GM21423 (cell line): ENCODE results near the gene DNM3.

ENCODE experiments used
- ATAC-seq: cut with Tn5 transposase; IDR thresholded peaks from one replicate; pipeline ENCODE4 v1.9.1; 2021; ENCODE audit warnings: mild to moderate bottlenecking, moderate library complexity; ENCODE audit not compliant: unreplicated experiment

Gene DNM3

GRCh38 chr1:172135978-172136610 lies 294.8 kb downstream of the DNM3 start:
- no peak for ATAC-seq

- ATAC-seq = no peak
These were observed 295.6 kb downstream of the DNM3 start for GRCh38 chr1:172136925-172137324.

DNA sequence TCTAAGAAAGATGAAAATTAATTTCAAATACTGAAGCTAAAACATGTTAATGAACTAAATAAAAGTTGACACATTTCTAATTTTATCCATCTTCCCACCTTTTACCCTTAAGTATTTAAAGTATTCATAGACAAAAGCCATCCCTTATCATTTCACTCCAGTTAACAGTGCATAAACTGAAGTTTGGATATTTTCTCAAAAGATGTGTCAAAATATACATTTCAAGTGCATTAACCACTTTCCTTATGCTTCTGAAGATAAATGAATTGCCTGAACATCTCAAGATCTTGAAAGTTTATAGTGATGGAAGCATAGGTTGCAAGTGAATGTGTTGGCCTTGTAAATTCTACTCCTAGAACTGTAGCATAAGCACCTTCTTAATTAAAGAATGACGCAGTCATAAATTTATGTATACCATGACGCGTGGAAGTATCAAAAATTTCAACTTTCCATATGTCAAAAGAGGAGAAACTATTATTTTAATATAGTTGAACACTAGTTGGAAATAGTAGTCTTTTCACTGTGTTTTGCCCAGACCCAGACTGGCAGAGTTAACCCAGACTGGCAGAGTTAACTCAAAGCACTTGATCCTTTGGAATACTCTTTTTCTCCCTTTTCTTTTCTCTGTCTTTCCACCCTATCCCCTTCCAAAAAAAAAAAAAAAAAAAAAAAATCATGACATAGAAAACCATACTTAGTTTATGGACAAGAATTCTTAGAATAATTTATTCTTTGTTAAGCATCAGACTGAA lies 296.6 kb downstream of the DNM3 start:
- ATAC-seq = no peak

DNA sequence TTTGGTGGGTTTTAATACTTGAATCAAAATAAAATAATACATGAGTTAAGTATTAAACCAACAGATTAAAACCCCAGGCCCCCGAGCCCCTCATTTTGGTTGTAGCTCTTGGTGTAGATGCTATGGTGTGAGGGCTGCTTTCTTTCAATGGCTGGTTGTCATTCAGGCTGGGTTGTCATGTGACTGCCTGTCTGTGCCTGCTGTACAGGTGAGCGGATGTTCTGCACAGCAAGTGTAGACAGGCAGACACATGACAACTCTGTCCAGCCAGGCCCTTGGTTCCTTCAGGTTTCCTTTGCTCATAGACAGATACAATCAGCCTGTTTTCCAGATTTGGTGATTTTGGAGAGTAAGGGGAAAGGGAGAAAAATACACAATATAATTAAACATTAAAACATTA lies 297.3 kb downstream of the DNM3 start:
- no peak for ATAC-seq

DNA sequence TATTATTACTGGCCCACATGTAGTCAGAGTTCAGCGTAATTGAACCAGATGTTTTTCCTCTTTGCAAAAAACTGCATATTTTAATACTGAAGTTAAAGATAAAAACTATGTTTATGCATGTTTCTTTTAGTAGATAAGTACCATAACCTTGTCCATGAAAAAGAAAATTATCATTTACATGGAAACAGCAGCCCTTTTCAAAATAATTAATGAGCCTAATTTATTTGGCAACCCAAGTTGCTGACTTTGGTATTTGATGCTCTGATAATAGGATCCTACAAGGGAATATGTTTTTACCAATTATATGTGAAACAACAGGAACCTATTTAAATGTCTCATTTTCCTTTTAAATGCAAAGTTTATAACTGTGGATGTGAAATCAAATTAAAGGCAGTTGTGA lies 297.9 kb downstream of the DNM3 start:
- ATAC-seq = no peak

DNA sequence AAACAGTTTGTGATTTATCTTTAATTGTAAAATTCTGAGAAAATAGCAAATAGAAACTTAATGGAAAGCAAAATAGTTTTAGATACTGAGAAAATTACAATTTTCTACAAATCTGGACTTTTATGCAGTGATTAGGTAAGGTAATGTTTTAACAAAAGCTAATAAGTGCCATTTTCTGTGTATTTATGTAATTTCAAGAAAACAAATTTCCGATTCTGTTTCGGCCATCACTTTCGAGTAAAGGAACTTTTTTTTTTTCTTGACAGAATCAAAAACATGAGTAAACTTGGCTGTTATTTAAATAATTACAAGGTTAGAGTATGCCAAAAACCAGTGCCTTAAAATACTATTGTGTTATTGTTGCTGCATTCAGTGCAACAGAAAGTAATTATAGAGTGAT lies 298.8 kb downstream of the DNM3 start:
- ATAC-seq = no peak

- no peak for ATAC-seq
These were observed 299.3 kb downstream of the DNM3 start for GRCh38 chr1:172140591-172140990.

DNA sequence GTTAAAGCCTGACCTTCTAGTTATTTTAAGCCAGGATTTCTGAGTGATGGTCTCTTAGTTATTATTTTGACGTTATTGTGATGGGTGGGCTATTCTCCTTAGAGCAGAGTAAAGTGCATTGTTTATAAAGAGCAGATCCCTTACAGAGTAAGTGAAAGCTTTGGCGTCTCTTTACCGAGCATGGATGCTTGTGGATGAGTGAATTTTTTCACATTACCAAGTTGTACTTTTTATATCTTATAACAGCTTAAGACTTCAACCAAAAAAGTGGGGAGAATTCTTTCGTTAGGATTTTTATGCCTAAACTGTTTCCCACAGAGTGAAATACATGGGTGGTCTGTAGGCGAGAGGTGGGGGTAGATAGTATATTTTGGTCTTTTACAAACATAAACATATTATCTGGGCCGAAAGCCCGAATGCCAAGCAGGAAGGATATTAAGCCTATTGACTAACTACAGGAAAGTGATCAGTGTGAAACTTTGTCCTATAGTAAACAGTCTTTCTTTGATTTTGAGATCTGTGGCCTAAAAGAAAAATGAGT lies 300.1 kb downstream of the DNM3 start:
- ATAC-seq = no peak

- no peak for ATAC-seq
These were observed 301.0 kb downstream of the DNM3 start for GRCh38 chr1:172142324-172142723.

GRCh38 chr1:172143384-172144055 lies 302.2 kb downstream of the DNM3 start:
- ATAC-seq = no peak

DNA sequence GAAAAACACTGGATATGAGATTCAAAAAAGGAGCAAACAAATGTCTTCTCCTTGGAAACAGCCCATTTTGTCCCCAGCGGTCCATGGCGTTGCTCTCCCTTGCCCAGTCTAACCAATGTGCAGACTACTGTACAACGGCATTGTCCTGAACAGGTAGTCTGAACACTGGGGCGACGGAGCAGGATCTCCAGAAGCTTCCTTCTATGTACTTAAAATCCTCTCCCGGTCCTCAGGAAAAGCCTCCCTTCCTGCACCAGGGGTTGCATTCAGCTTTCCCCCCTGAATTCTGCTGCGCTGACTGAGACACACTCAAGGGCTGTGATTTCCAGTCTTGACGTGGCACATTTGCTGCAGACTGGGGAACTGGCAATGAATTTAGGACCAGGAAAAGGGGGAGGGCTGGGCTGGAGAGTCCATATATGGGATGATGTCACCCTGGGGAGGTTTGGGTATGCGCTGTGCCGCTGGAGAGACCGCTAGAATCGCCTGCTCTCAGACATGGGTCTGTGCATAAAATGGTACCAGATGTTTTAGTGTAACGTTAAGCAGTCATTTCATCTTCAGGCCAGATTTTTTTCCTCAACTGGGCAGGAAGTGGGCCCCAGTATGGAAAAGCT lies 303.3 kb downstream of the DNM3 start:
- no peak for ATAC-seq

DNA sequence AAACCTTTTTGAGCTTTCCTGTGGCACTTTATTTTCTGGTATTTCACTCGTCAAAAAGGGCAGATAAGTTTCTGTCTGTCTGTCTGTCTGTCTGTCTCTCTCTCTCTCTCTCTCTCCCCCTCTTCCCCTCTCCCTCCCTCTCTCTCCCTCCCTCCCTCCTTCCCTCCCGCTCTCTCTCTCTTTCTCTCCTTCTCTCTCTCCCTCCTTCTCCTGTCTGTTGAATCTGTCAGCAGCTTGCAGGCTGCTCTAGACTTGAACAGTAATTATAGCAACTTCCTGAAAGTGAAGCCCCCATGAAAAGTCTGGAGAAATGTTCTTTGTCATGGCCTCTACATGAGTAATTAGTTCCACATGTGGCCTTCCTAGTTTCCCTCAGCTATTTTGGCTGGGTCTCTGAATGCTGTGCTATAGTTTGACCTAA lies 303.9 kb downstream of the DNM3 start:
- ATAC-seq = no peak

DNA sequence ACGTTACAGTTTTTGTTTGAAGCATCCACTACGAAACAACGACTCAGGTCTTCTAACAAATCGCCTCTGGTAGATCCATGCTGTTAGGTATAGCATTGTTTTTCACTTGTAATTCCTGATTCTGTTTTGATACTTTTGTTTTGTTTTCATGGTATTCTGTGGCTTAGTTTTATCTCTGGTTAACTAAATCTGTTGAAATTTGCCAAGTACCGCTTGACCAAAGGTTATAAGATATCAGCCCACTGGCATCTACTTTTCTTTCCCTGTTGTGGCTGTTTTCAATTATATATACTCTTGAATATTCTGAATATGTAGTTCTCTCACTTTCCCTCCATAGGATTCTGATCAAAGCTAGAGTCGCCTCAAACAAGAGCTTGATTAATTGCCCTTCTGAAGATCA lies 304.4 kb downstream of the DNM3 start:
- ATAC-seq = no peak

GRCh38 chr1:172146141-172146850 lies 305.0 kb downstream of the DNM3 start:
- ATAC-seq = no peak

DNA sequence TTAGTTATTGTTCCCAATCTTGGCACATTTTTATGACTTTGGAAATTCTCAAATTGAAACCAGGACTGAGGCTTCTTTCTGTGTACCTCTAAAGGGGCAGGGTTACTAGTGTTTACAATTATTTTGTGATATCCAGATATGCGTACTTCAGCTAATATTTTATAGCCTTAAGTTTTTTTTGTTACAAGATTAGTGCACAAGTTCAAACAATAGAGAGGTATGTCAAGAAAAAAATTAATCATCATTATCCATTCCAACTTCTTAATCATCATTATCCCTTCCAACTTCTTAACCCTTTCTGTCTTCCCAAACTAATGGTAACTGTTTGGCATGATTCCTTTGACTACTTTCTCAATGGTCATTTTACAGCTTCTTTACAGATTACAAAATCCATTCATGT lies 306.2 kb downstream of the DNM3 start:
- no peak for ATAC-seq

DNA sequence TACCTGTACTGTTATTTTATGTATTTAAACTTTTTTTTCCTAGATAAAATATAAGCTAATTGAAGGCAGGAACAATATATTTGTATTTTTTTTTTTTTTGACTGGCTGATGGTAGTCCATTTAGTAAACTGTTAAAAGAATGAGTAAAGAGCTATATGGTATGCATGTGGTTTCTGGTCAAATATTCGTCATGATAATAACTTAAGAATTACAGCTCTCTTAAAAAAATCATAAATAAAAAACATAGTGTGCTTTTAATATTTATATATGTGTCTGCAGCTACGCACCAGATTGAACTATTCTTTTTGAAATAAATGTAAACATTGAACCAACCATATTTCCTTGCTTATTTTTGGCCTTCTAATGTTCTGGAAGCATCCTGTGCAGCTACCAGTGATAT lies 306.9 kb downstream of the DNM3 start:
- no peak for ATAC-seq

DNA sequence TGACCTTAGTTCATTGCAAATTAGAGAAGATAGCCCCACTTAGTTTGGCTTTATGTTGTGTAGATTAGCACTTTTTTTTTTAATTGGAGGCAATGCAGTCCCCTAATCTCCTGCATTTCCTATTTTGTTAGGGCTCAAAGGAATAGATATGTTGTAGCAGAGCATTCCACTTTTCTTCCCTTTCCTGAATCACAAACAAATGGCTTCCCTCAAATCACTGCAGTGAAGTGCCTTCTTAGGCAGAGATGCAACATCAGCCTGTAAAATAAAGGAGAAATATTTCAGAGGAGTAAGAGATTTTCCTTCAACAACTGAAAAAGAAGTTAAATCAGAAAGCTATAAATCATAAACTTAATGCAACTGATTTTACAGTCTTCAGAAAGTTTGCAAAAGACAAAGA lies 307.4 kb downstream of the DNM3 start:
- ATAC-seq = no peak

DNA sequence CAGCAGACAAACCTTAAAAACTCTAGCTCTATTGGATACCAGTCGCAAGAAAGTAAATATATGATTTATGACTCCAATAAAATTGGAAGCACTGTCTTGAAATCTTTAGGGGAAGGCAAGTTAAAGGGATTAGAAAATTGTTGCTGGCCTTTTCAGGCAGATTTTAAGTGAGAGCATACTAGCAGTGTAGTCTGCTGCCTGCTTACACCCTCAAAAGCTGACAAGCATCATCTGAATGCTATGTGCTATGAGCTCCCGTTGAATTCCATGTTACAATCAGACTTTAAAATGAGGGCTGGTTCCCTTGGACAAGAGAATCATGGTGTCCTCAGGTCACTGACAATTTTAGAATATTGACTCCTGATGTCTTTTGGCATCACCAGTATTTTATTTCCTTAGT lies 308.0 kb downstream of the DNM3 start:
- no peak for ATAC-seq

DNA sequence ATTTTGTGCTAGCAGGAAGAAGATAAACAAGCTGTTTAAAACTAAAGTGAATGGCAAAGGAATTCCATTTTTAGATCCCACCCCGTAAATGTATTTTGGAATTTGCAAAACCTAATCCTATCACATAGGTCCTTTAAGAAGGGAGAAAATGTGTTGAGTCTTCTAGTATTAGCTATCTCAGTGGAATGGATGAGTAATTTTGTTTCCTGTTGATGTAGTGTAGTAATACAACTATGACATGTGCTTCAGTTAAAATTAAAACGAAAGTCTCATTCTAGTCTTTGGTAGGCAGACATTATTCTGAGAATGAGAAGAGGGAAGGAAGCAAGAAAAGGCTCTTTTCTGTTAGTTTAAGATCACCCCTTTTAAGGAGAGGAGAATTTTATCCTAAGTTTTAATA lies 313.3 kb downstream of the DNM3 start:
- peak; percentile 94 for ATAC-seq

GRCh38 chr1:172155766-172156165 lies 314.5 kb downstream of the DNM3 start:
- no peak for ATAC-seq

DNA sequence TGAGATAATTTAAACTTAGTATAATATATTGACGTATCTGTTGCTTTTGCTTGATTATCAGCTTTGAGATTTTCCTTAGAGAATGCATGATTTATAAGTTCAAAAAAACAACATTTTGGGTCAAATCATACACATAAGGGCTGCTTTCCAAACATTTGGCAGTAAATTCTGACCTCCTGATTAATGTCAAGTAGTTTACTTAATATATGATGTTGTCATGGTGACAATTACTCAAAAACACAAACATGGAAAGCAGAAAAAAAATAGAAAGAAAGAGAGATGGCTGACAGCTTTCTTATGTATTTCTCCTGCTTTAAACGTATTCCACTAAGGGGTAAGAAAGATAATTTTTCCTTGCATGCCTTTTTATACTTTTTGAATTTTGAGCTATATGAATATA lies 320.9 kb downstream of the DNM3 start:
- ATAC-seq = no peak
